H1 (cell line): ENCODE measurements around the gene ABHD15. TPM values are rescaled to one million over a fixed set of nuclear protein-coding genes. Genes with fewer than 3 reads are reported as not detected.

Experiments used
- CTCF ChIA-PET: fragments of 300-600 bp; sonication (Branson Sonifier 250); formaldehyde crosslinking; loops from one replicate; lab custom pipeline; 2021; ENCODE audit not compliant: partially characterized antibody; lab: Charles Lee
- POLR2A ChIA-PET: fragments of 300-600 bp; sonication (Branson Sonifier 250); formaldehyde crosslinking; loops from one replicate; lab custom pipeline; 2021; ENCODE audit warnings: inconsistent platforms; ENCODE audit not compliant: partially characterized antibody; lab: Charles Lee
- DNase-seq, 2 experiments: peaks; one replicate each; pipeline versions ENCODE4 v3.0.0 to v3.0.0-alpha.2; 2010 to 2022; ENCODE audit warnings: low spot score in 2 of 2, low read depth in 1 of 2, mixed read lengths in 1 of 2
- FAIRE-seq: peaks from 2 replicates; lab custom pipeline; 2011; peaks lifted over from hg19 to GRCh38; lab: Jason Lieb, UNC
- H2AFZ ChIP-seq: 2 replicates; pipeline ENCODE4 v1.8.1; 2012; ENCODE audit warnings: low read length, inconsistent platforms
- H2AK5ac ChIP-seq: 2 replicates; pipeline ENCODE4 v1.6.1; 2013; ENCODE audit warnings: low read depth, low read length
- H2BK120ac ChIP-seq: replicated peaks from 2 replicates; pipeline ENCODE3; 2013; ENCODE audit warnings: low read depth, low read length, inconsistent platforms
- H2BK12ac ChIP-seq: 2 replicates; pipeline ENCODE4 v1.6.1; 2013; ENCODE audit warnings: low read depth, low read length
- H2BK15ac ChIP-seq: 2 replicates; pipeline ENCODE4 v1.6.1; 2013; ENCODE audit warnings: low read length
- H2BK20ac ChIP-seq: 2 replicates; pipeline ENCODE4 v1.6.1; 2013; ENCODE audit warnings: low read length
- H2BK5ac ChIP-seq: 2 replicates; pipeline ENCODE4 v1.6.1; 2013; ENCODE audit warnings: low read depth, low read length
- H3K14ac ChIP-seq: 2 replicates; pipeline ENCODE4 v1.6.1; 2013; ENCODE audit warnings: inconsistent platforms; ENCODE audit not compliant: insufficient read length
- H3K18ac ChIP-seq: 2 replicates; pipeline ENCODE4 v1.6.1; 2013; ENCODE audit warnings: low read length; ENCODE audit errors: extremely low read depth
- H3K23ac ChIP-seq: 2 replicates; pipeline ENCODE4 v1.6.1; 2013; ENCODE audit warnings: inconsistent platforms; ENCODE audit not compliant: insufficient read length
- H3K23me2 ChIP-seq: 2 replicates; pipeline ENCODE4 v1.6.1; 2013; ENCODE audit warnings: low read depth, low read length
- H3K27ac ChIP-seq: 2 replicates; pipeline ENCODE4 v1.6.1; 2011; ENCODE audit warnings: low read depth, low read length, inconsistent platforms
- H3K27me3 ChIP-seq, 4 experiments: replicated peaks in 1 of 4; 1 replicate in 1 of 4; 2 replicates in 3 of 4; pipeline versions ENCODE4 v1.6.1 to v1.8.1; 2011 to 2013; ENCODE audit warnings: low read length in 3 of 4, mild to moderate bottlenecking in 3 of 4, inconsistent platforms in 2 of 4, mixed read lengths in 2 of 4, moderate library complexity in 1 of 4; ENCODE audit not compliant: control insufficient read depth in 3 of 4, insufficient read depth in 3 of 4; ENCODE audit errors: extremely low read depth in 1 of 4
- H3K36me3 ChIP-seq, 4 experiments: 2 replicates each; pipeline versions ENCODE4 v1.6.1 to v1.8.1; 2011 to 2013; ENCODE audit warnings: mild to moderate bottlenecking in 4 of 4, low read length in 3 of 4, moderate library complexity in 2 of 4, control low read depth in 1 of 4, inconsistent platforms in 1 of 4; ENCODE audit not compliant: insufficient read depth in 4 of 4, control insufficient read depth in 2 of 4
- H3K4ac ChIP-seq: replicated peaks from 2 replicates; pipeline ENCODE3; 2013; ENCODE audit warnings: low read length, low read depth, mixed read lengths, inconsistent platforms; ENCODE audit not compliant: insufficient read length
- H3K4me1 ChIP-seq, 4 experiments: replicated peaks in 1 of 4; 1 replicate in 1 of 4; 2 replicates in 3 of 4; pipeline versions ENCODE4 v1.6.1 to v1.8.1; 2011 to 2013; ENCODE audit warnings: low read length in 3 of 4, inconsistent platforms in 2 of 4, mixed read lengths in 1 of 4; ENCODE audit not compliant: insufficient read depth in 4 of 4, control insufficient read depth in 3 of 4
- H3K4me2 ChIP-seq, 2 experiments: 2 replicates each; pipeline versions ENCODE4 v1.6.1 to v1.8.1; 2011 to 2013; ENCODE audit warnings: low read depth in 2 of 2, low read length in 2 of 2, control low read depth in 1 of 2, inconsistent platforms in 1 of 2, mild to moderate bottlenecking in 1 of 2; ENCODE audit not compliant: insufficient read depth in 1 of 2
- H3K4me3 ChIP-seq, 4 experiments: fragments of 200-600, 300-600 bp in 1 of 4; sonication (generic), shearing (Covaris generic), sonication (Bioruptor Twin) in 1 of 4; 2 replicates each; pipeline versions ENCODE4 v1.5.1 to v1.8.1; 2011 to 2016; ENCODE audit warnings: low read length in 4 of 4, low read depth in 3 of 4, control low read depth in 2 of 4, inconsistent platforms in 2 of 4, mild to moderate bottlenecking in 2 of 4, mixed read lengths in 1 of 4, moderate library complexity in 1 of 4; ENCODE audit not compliant: insufficient read depth in 2 of 4; ENCODE audit errors: extremely low read depth in 1 of 4
- H3K56ac ChIP-seq: replicated peaks from 2 replicates; pipeline ENCODE3; 2013; ENCODE audit warnings: low read depth, mild to moderate bottlenecking, mixed read lengths, low read length, inconsistent platforms; ENCODE audit not compliant: insufficient read length
- H3K79me1 ChIP-seq: 2 replicates; pipeline ENCODE4 v1.6.1; 2013; ENCODE audit warnings: low read depth, low read length, control low read depth
- H3K79me2 ChIP-seq, 2 experiments: 2 replicates each; pipeline versions ENCODE4 v1.6.1 to v1.8.1; 2012 to 2013; ENCODE audit warnings: low read length in 2 of 2, mild to moderate bottlenecking in 2 of 2, inconsistent platforms in 1 of 2; ENCODE audit not compliant: insufficient read depth in 2 of 2, control insufficient read depth in 1 of 2
- H3K9ac ChIP-seq, 4 experiments: replicated peaks in 1 of 4; 1 replicate in 1 of 4; 2 replicates in 3 of 4; pipeline versions ENCODE4 v1.6.1 to v1.8.1; 2011 to 2013; ENCODE audit warnings: low read depth in 3 of 4, low read length in 3 of 4, control low read depth in 2 of 4, mild to moderate bottlenecking in 2 of 4, moderate library complexity in 2 of 4, inconsistent platforms in 1 of 4; ENCODE audit errors: extremely low read depth in 1 of 4
- H3K9me3 ChIP-seq, 2 experiments: 2 replicates each; pipeline versions ENCODE4 v1.6.1 to v1.8.1; 2012 to 2013; ENCODE audit warnings: mild to moderate bottlenecking in 2 of 2, moderate library complexity in 2 of 2, control low read depth in 1 of 2, inconsistent platforms in 1 of 2, low read depth in 1 of 2, low read length in 1 of 2, mixed read lengths in 1 of 2; ENCODE audit not compliant: insufficient read depth in 2 of 2
- H4K20me1 ChIP-seq, 2 experiments: replicated peaks in 1 of 2; 2 replicates each; pipeline versions ENCODE3 to v1.8.1; 2011 to 2013; ENCODE audit warnings: inconsistent platforms in 2 of 2, low read length in 2 of 2, mild to moderate bottlenecking in 1 of 2; ENCODE audit not compliant: insufficient read depth in 2 of 2, control insufficient read depth in 1 of 2
- H4K5ac ChIP-seq: 2 replicates; pipeline ENCODE4 v1.6.1; 2013; ENCODE audit warnings: low read length, low read depth, mixed read lengths, inconsistent platforms; ENCODE audit not compliant: insufficient read length
- H4K8ac ChIP-seq: 2 replicates; pipeline ENCODE4 v1.8.0; 2013; ENCODE audit warnings: mild to moderate bottlenecking, moderate library complexity, low read length, inconsistent platforms; ENCODE audit not compliant: insufficient read depth; ENCODE audit errors: extremely low read depth
- H4K91ac ChIP-seq: replicated peaks from 2 replicates; pipeline ENCODE3; 2013; ENCODE audit warnings: low read length, mixed read lengths, inconsistent platforms; ENCODE audit not compliant: insufficient read length
- CREB1 ChIP-seq: IDR thresholded peaks from 2 replicates; pipeline ENCODE4 v1.6.1; 2012; ENCODE audit warnings: inconsistent platforms
- SP1 ChIP-seq: IDR thresholded peaks from 2 replicates; pipeline ENCODE4 v1.6.1; 2011; ENCODE audit warnings: low read depth, low read length
- SRF ChIP-seq: IDR thresholded peaks from 2 replicates; pipeline ENCODE4 v1.6.1; 2011; ENCODE audit warnings: mild to moderate bottlenecking, low read depth, low read length, moderate library complexity
- YY1 ChIP-seq: IDR thresholded peaks from 2 replicates; pipeline ENCODE4 v1.6.1; 2011; ENCODE audit warnings: low read depth, mild to moderate bottlenecking, low read length
- WGBS, 2 experiments: shearing (Covaris generic) in 1 of 2; methylation state at CpG; one replicate each; pipeline versions ENCODE4 v1.1.6 to v1.1.7; 2013 to 2015; ENCODE audit warnings: low lambda C conversion rate in 2 of 2, mixed read lengths in 2 of 2, inconsistent platforms in 1 of 2, low coverage in 1 of 2, missing lambda C conversion rate in 1 of 2; ENCODE audit not compliant: insufficient replicate concordance in 2 of 2, insufficient coverage in 1 of 2, insufficient read length in 1 of 2; ENCODE audit errors: extremely low coverage in 1 of 2, missing lambda C conversion rate in 1 of 2; 5-methylcytosine and 5-hydroxymethylcytosine counted together
- polyA plus RNA-seq, 7 experiments: library from polyadenylated mRNA; depleted of rRNA in 3 of 7; stranded (reverse) in 5 of 7; unstranded in 2 of 7; fragments of >200 nt in 5 of 7; fragments of 200-250 nt in 2 of 7; gene quantifications; 1 replicate in 5 of 7; 2 replicates in 1 of 7; 4 replicates in 1 of 7; pipeline versions ENCODE4 v1.2.1 to v1.2.3, GENCODE V29; 2011 to 2013; ENCODE audit warnings: missing spikeins in 2 of 7, mixed read lengths in 2 of 7
- total RNA-seq: library from RNA; stranded (reverse); fragmentation: NEBNext Ultra II Directional; extraction: Animal tissue kit (Norgen Biotek cat#: 25700); gene quantifications from 2 replicates; pipeline ENCODE4 v1.2.1, GENCODE V29; 2021

ABHD15 gene
- total and polyA plus RNA-seq, 2 of the 8 experiments (the other 6 are each of a cell fraction or from before 2014, with no cell fraction given) = 0.88 to 1.7 TPM

GRCh38 chr17:29593591-29594518, 27.0 kb upstream of the ABHD15 start:
- Histone ChIP-seq H3K36me3 (no peaks in the 10 kb centered on the region), H4K8ac (peak overlapping the region; percentile 63), H3K79me1 (peaks cover 8% of the 10 kb centered on the region), H3K4me1 (peaks cover 10 to 60% (median 38%) of the 10 kb centered on the region in 4 experiments), H3K9me3 (no peaks in the 10 kb centered on the region), H2AK5ac (no peak overlapping the region), H3K4ac (peak overlapping the region; percentile 75), H3K79me2 (peaks cover 0 to 27% of the 10 kb centered on the region in 2 experiments; a peak in 2 of 4 replicates), H4K5ac (no peak overlapping the region), H2BK15ac (no peak overlapping the region), H3K4me3 (peak overlapping the region; percentile 38 to 83 (median 68)), H3K23me2 (peaks cover 33% of the 10 kb centered on the region), H4K91ac (no peak overlapping the region), H2BK12ac (peak overlapping the region; percentile 63; the same call in 1 of the 2 replicates), H3K18ac (no peak overlapping the region), H2AFZ (no peak overlapping the region), H3K14ac (no peak overlapping the region), H3K4me2 (peak overlapping the region; percentile 86 to 93), H2BK120ac (no peak overlapping the region), H2BK20ac (no peak overlapping the region), H3K23ac (no peak overlapping the region), H4K20me1 (peaks cover under 1 to 17% of the 10 kb centered on the region in 2 experiments), H3K56ac (no peak overlapping the region), H3K9ac (no peak overlapping the region), H3K27me3 (peaks cover 0 to 6% (median 5%) of the 10 kb centered on the region in 4 experiments; a peak in 2 of 7 replicates), H2BK5ac (no peak overlapping the region; the same call in 1 of the 2 replicates), H3K27ac (no peak overlapping the region)
- CTCF ChIA-PET = interaction anchor here (0.8 to 5.0 kb wide), 10 partner anchors 8 to 641 kb away, joined by 3 to 167 read pairs (median 6); partner anchors contain the start of gene TP53I13
- 2% methylated on average over 44 of the region's 64 CpGs; no CpG with 5 or more reads in 1 of the 2 experiments for WGBS, 2 experiments
- FAIRE-seq (no peak), DNase-seq (peak in 1 of 2 experiments; percentile 72)
- POLR2A ChIA-PET = interaction anchor here (0.9 to 3.6 kb wide), 8 partner anchors 12 to 300 kb away, joined by 4 to 30 read pairs (median 4); partner anchors contain the start of gene NUFIP2
- TF ChIP-seq YY1 = 0 out of 2 replicates have a peak, but pooled peaks have one; percentile 6
- TF ChIP-seq CREB1 = no peak
- no peak for TF ChIP-seq SP1
- no peak for TF ChIP-seq SRF
